ENCODE measurements around the gene TEX29.

The TEX29 gene

GRCh38 chr13:111370147-111370546, 49.7 kb downstream of the TEX29 start:
- TF ChIP-seq POLR2AphosphoS5 (IDR thresholded peaks at IDR 0.05; ENCODE audit: borderline replicate concordance, low read depth, low read length) (no peak), EZH2 (IDR thresholded peaks at IDR 0.05) (no peak), FOXP2 (optimal IDR thresholded peaks at IDR 0.05; ENCODE audit: control extremely low read depth, extremely low read length, insufficient read depth) (no peak)
- Histone ChIP-seq H3K27ac (no peak overlapping the region), H3K9me3 (ENCODE audit: low read depth, low read length) (no peaks in the 10 kb centered on the region), H3K4me3 (no peak overlapping the region), H3K36me3 (ENCODE audit: insufficient read depth, low read length) (no peaks in the 10 kb centered on the region), H3K9ac (ENCODE audit: insufficient read length) (no peak overlapping the region)
- DNase-seq (ENCODE audit: low read depth, low spot score) = no peak

GRCh38 chr13:111370570-111371535, 50.4 kb downstream of the TEX29 start:
- DNase-seq (ENCODE audit: low read depth, low spot score) = no peak
- Histone ChIP-seq H3K4me3 (no peak overlapping the region), H3K9me3 (ENCODE audit: low read depth, low read length) (no peaks in the 10 kb centered on the region), H3K9ac (ENCODE audit: insufficient read length) (no peak overlapping the region), H3K27ac (no peak overlapping the region), H3K36me3 (ENCODE audit: insufficient read depth, low read length) (no peaks in the 10 kb centered on the region)
- TF ChIP-seq FOXP2 (optimal IDR thresholded peaks at IDR 0.05; ENCODE audit: control extremely low read depth, extremely low read length, insufficient read depth) = no peak
- no peak for TF ChIP-seq POLR2AphosphoS5 (IDR thresholded peaks at IDR 0.05; ENCODE audit: borderline replicate concordance, low read depth, low read length)
- TF ChIP-seq EZH2 (IDR thresholded peaks at IDR 0.05) = no peak

- no peak overlapping the region for H3K4me3 ChIP-seq
- no peak overlapping the region for H3K27ac ChIP-seq
- no peak for DNase-seq (ENCODE audit: low read depth, low spot score)
- H3K9me3 ChIP-seq (ENCODE audit: low read depth, low read length) = no peaks in the 10 kb centered on the region
- no peaks in the 10 kb centered on the region for H3K36me3 ChIP-seq (ENCODE audit: insufficient read depth, low read length)
- no peak overlapping the region for H3K9ac ChIP-seq (ENCODE audit: insufficient read length)
- TF ChIP-seq FOXP2 (optimal IDR thresholded peaks at IDR 0.05; ENCODE audit: control extremely low read depth, extremely low read length, insufficient read depth) (no peak), POLR2AphosphoS5 (IDR thresholded peaks at IDR 0.05; ENCODE audit: borderline replicate concordance, low read depth, low read length) (no peak), EZH2 (IDR thresholded peaks at IDR 0.05) (no peak)
These were observed 51.3 kb downstream of the TEX29 start for GRCh38 chr13:111371720-111372119.

GRCh38 chr13:111372651-111373425, 52.4 kb downstream of the TEX29 start:
- TF ChIP-seq POLR2AphosphoS5 (IDR thresholded peaks at IDR 0.05; ENCODE audit: borderline replicate concordance, low read depth, low read length) (no peak), EZH2 (IDR thresholded peaks at IDR 0.05) (no peak), FOXP2 (optimal IDR thresholded peaks at IDR 0.05; ENCODE audit: control extremely low read depth, extremely low read length, insufficient read depth) (no peak)
- Histone ChIP-seq H3K36me3 (ENCODE audit: insufficient read depth, low read length) (no peaks in the 10 kb centered on the region), H3K4me3 (no peak overlapping the region), H3K27ac (no peak overlapping the region), H3K9ac (ENCODE audit: insufficient read length) (no peak overlapping the region), H3K9me3 (ENCODE audit: low read depth, low read length) (no peaks in the 10 kb centered on the region)
- DNase-seq (ENCODE audit: low read depth, low spot score) = no peak

GRCh38 chr13:111373486-111373885, 53.0 kb downstream of the TEX29 start:
- TF ChIP-seq POLR2AphosphoS5 (IDR thresholded peaks at IDR 0.05; ENCODE audit: borderline replicate concordance, low read depth, low read length) (no peak), EZH2 (IDR thresholded peaks at IDR 0.05) (no peak)
- H3K36me3 ChIP-seq (ENCODE audit: insufficient read depth, low read length) = no peaks in the 10 kb centered on the region
- no peaks in the 10 kb centered on the region for H3K9me3 ChIP-seq (ENCODE audit: low read depth, low read length)
- no peak overlapping the region for H3K27ac ChIP-seq
- no peak overlapping the region for H3K4me3 ChIP-seq
- H3K9ac ChIP-seq (ENCODE audit: insufficient read length) = no peak overlapping the region
- no peak for DNase-seq (ENCODE audit: low read depth, low spot score)

GRCh38 chr13:111380431-111380830, 60.0 kb downstream of the TEX29 start:
- H3K36me3 ChIP-seq (ENCODE audit: insufficient read depth, low read length) = no peaks in the 10 kb centered on the region
- H3K9ac ChIP-seq (ENCODE audit: insufficient read length) = no peak overlapping the region
- H3K4me3 ChIP-seq = no peak overlapping the region
- no peak overlapping the region for H3K27ac ChIP-seq
- TF ChIP-seq FOXP2 (optimal IDR thresholded peaks at IDR 0.05; ENCODE audit: control extremely low read depth, extremely low read length, insufficient read depth) (no peak), EZH2 (IDR thresholded peaks at IDR 0.05) (no peak), POLR2AphosphoS5 (IDR thresholded peaks at IDR 0.05; ENCODE audit: borderline replicate concordance, low read depth, low read length) (no peak)
- no peaks in the 10 kb centered on the region for H3K9me3 ChIP-seq (ENCODE audit: low read depth, low read length)
- DNase-seq (ENCODE audit: low read depth, low spot score) = no peak

- H3K9me3 ChIP-seq (ENCODE audit: low read depth, low read length) = no peaks in the 10 kb centered on the region
- no peak for DNase-seq (ENCODE audit: low read depth, low spot score)
- TF ChIP-seq POLR2AphosphoS5 (IDR thresholded peaks at IDR 0.05; ENCODE audit: borderline replicate concordance, low read depth, low read length) (no peak), FOXP2 (optimal IDR thresholded peaks at IDR 0.05; ENCODE audit: control extremely low read depth, extremely low read length, insufficient read depth) (no peak), EZH2 (IDR thresholded peaks at IDR 0.05) (no peak)
- H3K4me3 ChIP-seq = no peak overlapping the region
- no peak overlapping the region for H3K9ac ChIP-seq (ENCODE audit: insufficient read length)
- H3K27ac ChIP-seq = no peak overlapping the region
- no peaks in the 10 kb centered on the region for H3K36me3 ChIP-seq (ENCODE audit: insufficient read depth, low read length)
These were observed 62.0 kb downstream of the TEX29 start for GRCh38 chr13:111382411-111382810.

- H3K27ac ChIP-seq = no peak overlapping the region
- no peak for DNase-seq (ENCODE audit: low read depth, low spot score)
- H3K36me3 ChIP-seq (ENCODE audit: insufficient read depth, low read length) = no peaks in the 10 kb centered on the region
- no peak overlapping the region for H3K9ac ChIP-seq (ENCODE audit: insufficient read length)
- no peak overlapping the region for H3K4me3 ChIP-seq
- TF ChIP-seq EZH2 (IDR thresholded peaks at IDR 0.05) (no peak), FOXP2 (optimal IDR thresholded peaks at IDR 0.05; ENCODE audit: control extremely low read depth, extremely low read length, insufficient read depth) (no peak), POLR2AphosphoS5 (IDR thresholded peaks at IDR 0.05; ENCODE audit: borderline replicate concordance, low read depth, low read length) (no peak)
- H3K9me3 ChIP-seq (ENCODE audit: low read depth, low read length) = no peaks in the 10 kb centered on the region
These were observed 62.4 kb downstream of the TEX29 start for GRCh38 chr13:111382877-111383276.

All from SK-N-MC (cell line).